ENCODE data around the gene CEP72.
"Not testable (repeated sequence)": the region's sequence is repeated elsewhere in the genome, so short reads cannot be mapped to it uniquely, and the experiment has no call there.

DNA sequence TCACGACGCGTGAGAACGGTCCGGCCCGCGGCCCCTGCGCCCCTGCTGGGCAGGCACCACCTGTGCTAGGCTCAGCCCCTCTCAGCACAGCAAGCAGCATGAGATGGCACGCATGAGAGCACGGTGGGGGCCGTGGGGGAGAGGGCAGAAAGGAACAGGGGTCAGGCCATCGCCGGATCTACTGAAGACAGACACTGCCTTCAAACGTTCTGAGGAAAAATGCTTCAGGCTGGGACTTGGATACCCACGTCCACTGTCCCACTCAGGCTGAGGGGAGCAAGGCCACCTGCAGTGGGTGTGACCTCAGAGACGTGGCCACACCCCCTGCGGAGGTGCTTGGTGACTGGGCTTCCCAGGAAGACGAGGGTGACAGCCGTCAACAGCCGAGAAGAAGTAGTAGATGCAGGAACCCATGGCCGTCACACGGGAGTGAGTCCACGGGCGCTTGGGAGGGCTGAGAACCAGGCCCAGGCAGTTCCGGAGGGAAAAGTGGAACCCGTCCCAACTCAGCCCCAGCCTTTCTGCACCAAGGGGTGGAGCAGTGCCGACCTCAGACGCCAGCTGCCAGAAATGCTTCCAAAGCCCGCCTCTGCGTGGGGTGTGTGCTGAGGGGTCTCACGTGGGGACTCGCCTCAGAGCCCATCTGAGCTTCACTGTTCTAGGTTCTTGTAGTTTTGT, 68.1 kb downstream of the CEP72 start:
- TF ChIP-seq, protein P1, sequence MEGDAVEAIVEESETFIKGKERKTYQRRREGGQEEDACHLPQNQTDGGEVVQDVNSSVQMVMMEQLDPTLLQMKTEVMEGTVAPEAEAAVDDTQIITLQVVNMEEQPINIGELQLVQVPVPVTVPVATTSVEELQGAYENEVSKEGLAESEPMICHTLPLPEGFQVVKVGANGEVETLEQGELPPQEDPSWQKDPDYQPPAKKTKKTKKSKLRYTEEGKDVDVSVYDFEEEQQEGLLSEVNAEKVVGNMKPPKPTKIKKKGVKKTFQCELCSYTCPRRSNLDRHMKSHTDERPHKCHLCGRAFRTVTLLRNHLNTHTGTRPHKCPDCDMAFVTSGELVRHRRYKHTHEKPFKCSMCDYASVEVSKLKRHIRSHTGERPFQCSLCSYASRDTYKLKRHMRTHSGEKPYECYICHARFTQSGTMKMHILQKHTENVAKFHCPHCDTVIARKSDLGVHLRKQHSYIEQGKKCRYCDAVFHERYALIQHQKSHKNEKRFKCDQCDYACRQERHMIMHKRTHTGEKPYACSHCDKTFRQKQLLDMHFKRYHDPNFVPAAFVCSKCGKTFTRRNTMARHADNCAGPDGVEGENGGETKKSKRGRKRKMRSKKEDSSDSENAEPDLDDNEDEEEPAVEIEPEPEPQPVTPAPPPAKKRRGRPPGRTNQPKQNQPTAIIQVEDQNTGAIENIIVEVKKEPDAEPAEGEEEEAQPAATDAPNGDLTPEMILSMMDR (IDR thresholded peaks at IDR 0.05), result not testable (repeated sequence)
- TF ChIP-seq POLR2A (IDR thresholded peaks at IDR 0.05), result not testable (repeated sequence)
